T1000 (cell line): ENCODE data around the gene ST6GALNAC1.
"Not testable (repeated sequence)": the region's sequence is repeated elsewhere in the genome, so short reads cannot be mapped to it uniquely, and the experiment has no call there.

Experiments used
- DNase-seq: peaks from one replicate; lab custom pipeline; 2025; ENCODE audit warnings: mixed read lengths; lab: John Stamatoyannopoulos, UW

The ST6GALNAC1 gene

DNA sequence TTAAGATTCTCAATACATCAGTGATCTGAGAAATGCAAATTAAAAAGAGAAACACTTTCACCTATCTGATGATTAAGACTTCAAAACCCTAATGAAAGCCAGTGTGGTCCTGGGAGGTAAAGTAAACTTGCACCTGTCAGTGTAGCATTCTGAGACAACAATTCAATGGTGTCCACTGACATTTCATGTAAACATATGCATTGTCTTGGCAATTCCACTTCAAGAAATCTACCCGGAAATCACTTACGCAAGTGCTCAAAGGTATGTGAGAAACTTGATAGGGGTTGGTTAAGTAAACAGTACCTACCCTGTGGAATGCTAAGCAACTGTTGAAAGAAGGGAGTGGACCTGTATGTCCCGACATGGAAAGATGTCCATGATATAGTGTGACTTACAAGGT is 2.1 kb downstream of the ST6GALNAC1 start:
- DNase-seq = no peak

DNA sequence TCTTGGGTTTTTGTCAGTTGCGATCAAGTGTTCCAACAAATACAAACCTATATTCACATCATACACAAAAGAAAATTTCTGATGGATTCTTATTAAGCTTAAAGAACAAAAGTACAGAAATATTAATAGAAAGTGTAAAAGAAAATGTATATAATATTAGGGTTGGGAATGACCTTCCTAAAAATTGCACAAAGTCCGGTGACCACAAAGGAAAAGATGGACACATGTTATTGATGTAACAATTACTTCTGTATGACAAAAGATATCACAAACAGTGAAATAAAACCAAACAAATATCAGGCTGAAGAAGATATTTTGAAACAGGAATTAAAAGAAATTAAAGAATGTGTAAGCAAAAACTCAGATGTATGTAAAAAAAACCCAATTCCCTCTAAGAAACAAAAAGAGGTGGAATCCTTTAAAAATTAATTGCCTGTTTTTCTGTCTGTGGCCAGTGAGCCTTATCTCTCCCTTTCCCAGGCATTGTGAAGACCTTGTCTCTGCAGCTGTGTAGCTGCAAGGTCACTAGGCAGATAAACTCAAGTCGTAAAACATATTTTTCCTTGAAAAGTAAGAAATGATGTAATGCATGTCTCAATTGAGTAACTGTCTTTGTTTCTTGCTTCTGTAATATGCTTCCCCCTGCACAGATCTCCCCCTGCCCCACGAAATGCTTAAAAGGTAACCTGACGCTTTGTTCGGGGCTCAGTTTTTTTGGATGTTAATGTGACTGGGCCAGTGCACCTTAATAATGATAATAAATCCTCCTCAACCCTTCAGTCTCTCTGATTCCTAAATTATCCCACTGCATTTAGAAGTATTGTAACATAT is 2.8 kb downstream of the ST6GALNAC1 start:
- no peak for DNase-seq

DNA sequence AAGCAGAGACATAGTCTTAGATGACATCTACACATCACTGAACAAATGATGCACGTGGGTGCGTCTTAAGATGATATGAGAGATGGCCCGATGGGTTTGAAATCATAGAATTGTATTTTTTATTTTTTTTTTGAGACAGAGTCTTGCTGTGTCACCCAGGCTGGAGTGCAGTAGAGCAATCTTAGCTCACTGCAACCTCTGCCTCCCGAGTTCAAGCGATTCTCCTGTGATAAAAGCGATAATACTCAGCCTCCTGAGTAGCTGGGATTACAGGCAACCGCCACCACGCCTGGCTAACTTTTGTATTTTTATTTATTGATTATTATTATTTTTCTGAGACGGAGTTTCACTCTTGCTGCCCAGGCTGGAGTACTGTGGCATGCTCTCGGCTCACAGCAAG is 5.3 kb downstream of the ST6GALNAC1 start:
- no peak for DNase-seq

DNA sequence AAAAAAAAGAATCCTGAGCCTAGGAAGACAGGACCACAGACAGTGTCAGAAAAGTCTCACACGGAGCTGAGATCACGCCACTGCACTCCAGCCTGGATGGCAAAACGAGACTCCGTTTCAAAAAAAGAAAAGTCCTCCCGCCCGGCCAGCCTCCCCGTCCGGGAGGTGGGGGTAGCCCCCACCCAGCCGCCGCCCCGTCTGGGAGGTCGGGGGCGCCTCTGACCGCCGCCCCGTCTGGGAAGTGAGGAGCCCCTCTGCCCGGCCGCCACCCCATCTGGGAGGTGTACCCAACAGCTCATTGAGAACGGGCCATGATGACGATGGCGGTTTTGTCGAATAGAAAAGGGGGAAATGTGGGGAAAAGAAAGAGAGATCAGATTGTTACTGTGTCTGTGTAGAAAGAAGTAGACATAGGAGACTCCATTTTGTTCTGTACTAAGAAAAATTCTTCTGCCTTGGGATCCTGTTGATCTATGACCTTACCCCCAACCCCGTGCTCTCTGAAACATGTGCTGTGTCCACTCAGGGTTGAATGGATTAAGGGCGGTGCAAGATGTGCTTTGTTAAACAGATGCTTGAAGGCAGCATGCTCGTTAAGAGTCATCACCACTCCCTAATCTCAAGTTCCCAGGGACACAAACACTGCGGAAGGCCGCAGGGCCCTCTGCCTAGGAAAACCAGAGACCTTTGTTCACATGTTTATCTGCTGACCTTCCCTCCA is 6.9 kb downstream of the ST6GALNAC1 start:
- DNase-seq = not testable (repeated sequence)

DNA sequence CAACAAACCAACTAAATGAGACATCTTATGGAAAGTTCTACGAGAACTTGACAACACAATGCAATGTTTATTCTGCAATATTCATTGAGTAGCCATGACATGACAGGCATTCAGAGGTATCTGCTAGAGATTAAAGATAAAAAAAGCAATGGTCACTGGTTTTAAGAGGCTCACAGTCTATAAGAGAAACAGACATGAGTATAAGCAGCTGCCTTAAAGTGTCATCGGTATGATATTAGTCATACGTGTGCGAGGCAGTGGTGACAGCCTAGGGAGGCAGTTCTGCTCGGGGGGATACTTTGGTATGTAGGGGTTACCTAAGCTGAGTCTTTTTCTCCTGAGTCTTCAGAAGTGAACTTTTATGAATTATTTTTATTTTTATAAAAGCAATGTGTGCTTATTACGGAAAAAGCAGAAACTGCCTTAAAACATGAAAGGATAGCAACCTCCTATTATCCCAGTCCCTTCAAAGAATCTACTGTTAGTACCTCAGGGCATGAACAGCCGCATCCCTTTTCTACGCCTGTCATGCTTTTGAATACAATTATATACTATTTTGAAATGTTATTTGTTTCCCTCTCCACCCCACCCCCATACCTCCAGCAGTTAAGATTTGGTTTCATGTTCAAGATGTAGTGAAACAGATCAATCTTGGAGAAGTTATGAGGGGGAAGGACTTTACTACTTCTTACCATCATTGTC is 7.7 kb downstream of the ST6GALNAC1 start:
- DNase-seq = no peak

DNA sequence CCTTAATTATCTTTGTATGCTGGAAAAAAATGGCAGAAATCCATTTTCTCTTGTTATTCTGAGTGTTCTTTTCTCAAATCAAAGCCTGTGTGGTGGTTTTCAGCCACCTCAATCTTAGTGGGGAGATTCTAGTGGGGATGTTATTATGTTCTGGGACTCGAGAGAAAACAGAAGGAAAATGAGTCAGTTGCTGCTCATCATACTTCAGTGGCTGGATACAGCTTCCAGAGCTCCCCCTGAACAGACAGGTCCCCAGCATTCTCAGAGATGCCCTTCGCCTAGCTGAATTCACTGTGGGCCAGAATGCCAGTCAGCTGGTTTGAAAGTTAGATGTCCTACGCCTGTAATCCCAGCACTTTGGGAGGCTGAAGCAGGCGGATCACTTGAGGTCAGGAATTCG is 8.5 kb downstream of the ST6GALNAC1 start:
- DNase-seq = no peak

DNA sequence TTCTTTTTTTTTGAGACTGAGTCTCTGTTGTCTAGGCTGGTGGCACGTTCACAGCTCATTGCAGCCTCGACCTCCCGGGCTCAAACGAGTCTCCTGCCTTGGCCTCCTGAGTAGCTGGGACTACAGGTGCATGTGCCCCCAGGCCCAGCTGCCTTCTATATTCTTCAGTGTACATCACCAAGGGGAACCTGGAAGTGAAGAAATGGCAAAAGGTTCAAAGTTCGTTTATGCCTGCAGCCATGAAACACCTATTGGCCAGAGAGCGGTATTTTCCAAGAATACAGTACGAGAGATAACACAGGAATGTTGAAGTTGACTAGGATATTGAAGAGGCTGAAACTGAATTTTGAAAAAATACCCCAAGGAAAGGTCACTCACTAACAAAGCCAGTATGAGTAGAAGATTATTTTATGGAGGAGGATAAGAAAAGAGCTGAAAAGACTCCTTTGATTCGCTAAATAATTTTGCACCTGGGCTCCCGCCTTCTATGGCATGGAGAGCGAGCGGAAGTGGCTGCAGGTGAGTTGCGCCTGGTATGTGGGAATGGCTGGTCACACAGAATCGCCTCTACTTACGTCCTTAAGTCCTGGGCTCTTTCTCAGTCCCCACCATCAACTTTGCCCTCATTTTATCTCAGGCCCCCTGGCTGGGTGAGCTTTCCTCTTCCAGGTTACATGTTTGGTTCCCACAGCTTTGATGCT is 9.8 kb downstream of the ST6GALNAC1 start:
- no peak for DNase-seq

DNA sequence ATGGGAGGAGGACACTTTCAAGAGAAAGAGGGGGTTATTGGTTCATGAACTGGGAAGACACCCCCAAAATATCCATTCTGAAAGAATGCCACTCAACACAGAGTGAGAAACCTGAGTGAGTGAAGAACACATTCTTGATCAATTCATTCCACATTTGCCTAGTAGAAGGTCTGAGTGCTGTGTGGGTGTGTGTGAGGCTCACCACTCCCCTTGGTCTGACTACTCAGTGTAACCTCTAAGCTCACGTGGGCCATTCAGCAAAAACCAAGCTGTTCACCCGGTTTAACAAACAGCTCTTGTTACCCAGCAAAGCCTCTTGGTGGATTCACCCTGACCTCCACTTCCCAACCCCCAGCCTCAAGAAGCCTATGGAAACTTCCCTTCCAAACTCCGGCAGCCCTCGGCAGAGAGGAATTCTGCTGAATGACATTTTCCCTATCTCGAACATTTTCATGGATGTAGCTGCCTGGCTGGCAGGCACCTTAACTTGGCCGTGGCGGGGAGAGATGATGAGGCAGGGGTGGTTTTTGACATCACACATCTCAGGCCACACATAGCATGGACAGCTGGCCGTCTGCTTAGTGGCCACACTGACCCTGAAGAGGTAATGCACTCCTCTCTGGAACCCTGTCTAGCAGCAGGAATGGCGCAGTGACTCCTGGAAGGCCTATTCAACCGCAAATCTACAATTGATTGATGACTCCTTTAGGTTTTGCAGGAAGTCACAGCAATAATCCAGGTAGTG is 11.6 kb downstream of the ST6GALNAC1 start:
- no peak for DNase-seq

DNA sequence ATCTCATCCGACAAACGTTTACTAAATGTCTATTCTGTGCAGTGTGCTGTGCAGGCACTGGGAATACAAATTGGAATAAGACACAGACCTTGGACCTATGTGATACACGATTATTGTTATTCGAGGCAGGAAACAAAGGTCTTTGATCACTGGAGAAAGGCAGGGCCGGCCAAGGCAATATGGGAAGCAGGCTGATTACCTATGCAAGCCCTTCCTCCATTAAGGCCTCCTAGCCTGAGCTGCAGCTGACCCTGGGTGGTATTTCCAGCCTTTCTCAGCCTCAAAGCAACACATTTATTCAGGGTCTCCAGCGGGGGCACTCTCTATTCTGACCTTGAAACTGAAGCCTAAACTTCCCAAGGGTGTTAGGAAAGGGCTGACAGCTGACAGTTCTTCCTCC is 13.4 kb downstream of the ST6GALNAC1 start:
- DNase-seq = no peak

DNA sequence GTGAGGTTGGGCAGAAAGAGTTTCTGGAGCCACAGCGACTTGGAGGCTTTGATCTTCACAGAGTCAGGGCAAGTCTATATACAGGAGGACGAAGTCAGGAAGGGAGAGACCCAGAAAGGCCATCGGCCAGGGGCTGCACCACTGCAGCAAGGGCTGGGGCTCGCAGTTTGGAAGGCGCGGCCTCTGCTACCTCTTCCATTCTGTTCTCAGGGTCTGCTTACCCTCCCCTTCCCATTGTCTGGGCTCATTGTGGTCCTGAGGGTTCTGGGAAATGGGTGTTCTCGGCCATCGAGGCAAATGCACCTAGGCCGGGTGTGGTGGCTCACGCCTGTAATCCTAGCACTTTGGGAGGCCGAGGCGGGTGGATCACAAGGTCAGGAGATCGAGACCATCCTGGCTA is 16.0 kb downstream of the ST6GALNAC1 start:
- no peak for DNase-seq

DNA sequence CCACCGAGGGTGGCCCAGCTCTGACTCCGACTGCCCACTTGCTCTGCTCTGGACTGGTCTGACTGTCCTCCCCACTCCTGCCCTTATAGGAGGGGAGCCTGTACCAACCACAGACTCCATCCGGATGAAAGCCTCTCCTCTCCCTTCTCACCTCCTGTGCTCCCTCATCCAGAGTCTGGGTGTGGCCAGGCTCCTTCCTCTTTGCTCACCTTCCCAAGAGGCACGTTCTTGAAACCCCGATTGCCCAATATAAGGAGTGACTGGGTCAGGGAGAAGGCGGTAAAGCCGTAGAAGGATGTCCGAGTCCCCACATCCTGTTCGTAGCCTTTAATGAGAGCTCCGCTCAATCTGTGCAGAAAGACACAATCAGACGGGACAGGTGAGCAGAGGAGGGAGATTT is 17.1 kb downstream of the ST6GALNAC1 start:
- no peak for DNase-seq

DNA sequence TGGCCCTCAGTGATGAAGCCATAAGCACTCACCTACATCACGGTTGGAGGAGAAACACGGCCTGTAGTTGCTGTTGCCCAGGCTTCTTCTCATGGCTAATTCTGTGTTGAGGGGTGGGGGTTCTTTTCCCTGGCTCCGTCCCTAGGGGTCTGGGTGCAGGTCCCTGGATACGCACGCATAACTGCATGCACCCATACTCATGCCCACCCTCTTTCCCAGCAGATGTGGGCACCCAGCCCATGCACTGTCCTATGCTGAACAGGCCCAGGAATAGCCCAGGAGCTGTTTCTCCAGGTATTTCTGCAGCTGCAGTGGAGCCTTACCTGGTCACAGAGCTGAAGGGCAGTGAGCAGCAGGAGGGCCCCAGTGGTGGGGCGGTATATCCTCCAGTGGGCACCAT is 18.1 kb downstream of the ST6GALNAC1 start:
- DNase-seq = no peak

DNA sequence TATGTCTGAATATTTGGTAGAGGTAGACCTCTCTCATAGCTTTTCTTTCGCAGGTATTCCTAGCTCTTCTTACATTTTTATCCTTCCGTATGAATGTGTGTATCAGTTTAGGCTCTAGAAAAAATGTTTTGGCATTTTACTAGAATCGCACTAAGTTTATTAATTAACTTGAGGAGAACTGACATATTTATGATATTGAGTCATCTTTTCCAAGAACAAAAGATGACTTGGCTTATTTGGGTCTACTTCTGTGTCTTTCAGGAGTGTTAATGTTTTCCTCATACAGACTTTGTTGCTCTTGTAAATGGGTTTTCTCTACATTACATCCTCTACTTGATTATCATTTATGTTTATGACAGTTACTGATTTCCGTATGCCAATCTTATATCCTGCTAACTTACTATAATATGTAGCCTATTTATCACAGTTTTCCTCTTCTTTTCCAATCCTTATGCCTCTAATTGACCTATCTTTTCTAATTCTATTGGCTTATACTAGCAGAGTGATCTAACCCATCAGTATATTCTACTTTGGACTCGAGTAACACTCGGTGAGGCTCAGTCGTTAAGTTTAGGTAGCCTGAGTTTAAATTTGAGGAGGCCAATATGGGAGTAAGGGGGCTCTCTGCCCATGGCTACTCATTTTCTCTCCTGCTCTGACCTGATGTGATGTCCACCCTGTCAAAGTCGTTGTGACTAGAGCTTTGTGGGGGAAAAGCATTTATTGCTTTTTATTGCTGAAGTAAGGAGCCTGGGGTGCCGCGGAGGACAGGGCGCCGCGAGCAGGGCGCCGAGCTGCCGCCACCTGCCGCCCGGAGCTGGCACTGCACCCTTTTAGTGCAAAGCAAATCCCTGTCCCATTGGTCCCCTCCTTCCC is 20.0 kb downstream of the ST6GALNAC1 start:
- DNase-seq = peak; percentile 65

DNA sequence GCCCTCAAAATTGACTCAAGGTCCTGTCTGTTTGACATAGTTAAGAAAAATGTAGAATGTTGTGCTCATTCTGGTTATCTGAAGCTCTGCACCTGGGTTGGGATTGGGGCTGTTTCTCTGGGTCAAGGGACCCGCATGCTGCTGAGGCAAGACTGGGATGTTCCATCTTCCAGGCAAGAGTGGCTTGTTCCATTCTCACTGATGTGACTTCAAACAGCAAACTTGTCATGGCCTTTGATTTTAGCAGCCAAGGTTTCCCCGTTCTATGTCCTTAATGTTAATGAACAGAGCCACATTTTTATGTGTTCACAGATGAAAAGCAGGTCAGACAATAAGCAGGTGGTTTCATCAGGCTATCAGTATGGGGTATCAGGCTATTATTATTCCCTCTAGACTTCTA is 25.7 kb downstream of the ST6GALNAC1 start:
- no peak for DNase-seq

DNA sequence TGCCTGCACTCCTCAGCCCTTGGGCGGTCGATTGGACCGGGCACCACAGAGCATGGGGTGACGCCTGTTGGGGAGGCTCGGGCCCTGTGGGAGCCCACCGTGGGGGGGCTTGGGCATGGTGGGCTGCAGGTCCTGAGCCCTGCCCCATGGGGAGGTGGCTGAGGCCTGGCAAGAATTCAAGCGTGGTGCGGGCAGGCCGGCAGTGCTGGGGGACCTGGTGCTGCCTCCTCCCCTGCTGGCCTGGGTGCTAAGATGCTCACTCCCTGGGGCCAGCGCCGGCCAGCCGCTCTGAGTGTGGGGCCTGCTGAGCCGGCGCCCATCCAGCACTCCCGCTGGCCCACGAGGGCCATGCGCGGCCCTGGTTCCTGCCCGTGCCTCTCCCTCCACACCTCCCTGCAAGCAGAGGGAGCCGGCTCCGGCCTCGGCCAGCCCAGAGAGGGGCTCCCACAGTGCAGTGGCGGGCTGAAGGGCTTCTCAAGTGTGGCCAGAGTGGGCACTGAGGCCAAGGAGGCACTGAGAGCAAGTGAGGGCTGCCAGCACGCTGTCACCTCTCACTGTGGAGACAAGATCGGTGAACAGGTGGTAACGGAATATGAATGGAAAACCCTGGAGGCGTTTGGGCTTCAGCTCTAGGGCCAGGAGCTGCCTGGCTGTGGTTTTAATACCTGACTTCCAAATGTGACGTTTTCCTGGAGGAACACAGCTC is 28.5 kb downstream of the ST6GALNAC1 start:
- DNase-seq = no peak

DNA sequence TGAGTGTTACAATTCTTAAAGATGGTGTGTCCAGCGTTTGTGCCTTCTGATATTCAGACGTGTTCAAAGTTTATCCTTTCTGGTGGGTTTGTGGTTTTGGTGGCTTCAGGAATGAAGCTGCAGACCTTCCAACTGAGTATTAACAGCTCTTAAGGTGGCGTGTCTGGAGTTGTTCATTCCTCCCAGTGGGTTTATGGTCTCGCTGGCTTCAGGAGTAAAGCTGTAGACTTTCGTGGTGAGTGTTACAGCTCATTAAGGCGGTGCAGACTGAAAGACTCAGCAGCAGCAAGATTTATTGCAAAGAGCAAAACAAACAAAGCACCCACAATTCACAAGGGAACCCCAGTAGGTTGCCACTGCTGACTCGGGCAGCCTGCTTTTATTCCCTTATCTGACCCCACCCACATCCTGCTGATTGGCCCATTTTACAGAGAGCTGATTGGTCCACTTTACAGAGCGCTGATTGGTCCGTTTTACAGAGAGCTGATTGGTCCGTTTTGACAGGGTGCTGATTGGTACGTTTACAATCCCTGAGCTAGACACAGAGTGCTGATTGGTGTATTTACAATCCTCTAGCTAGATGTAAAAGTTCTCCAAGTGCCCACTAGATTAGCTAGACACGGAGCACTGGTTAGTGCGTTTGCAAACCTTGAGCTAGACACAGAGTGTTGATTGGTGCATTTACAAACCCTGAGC is 29.3 kb downstream of the ST6GALNAC1 start:
- not testable (repeated sequence) for DNase-seq

DNA sequence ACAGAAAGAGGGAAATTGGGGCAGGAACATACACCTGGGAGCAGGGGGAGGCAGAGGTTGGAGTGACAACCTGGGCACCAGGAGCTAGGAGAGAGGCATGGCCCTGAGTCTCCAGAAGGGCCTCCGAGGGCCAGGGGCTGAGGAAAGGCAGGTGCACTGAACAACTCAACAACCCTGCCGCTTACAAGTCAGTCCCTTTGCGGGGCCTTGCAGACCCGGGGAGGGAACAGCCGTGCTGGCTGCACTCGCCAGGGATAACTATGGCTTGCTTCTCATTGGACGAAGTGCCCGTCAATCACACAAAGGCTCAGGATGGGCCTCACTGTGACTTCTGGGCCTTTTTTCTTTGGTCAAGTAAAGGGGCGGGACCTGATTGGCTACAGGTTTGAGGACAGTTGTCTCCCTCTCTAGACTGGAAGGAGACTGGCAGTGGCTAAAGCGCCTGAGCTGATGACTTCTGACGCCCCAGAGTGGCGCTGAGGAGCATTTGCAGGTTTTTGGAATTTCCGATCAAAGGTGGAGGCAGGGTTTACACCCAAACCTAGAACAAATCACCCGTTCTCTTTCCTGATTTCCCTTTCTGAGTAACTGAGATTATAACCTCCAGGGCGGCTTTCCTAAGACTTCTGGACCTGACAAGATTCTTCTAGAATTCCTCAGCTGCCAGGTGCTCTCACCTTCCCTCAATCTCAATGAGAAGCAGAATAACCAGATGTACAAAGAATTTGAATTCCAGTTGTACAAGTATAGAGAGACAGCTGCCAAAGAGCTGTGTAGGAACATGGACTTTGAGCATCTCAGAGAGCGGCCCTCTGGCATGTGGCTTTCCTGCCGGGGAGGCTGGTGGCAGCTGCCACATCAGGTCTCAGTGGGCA is 30.3 kb downstream of the ST6GALNAC1 start:
- no peak for DNase-seq

DNA sequence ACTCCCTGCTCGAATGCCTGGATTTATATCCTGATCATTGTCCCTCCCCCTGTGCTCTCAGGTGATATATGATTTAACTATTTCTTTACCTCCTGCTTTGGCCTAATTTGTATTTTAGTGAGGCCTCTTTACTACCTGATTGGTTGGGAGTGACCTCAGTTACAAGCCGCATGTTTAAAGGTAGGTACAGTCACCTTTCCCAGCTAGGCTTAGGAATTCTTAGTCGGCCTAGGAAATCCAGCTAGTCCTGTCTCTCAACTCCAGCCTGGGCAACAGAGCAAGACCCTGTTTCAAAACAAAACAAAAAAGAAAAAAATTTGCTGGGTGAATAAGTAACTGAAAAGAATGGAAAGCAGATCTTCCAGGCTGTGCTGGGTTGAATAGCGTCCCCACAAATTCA is 31.1 kb downstream of the ST6GALNAC1 start:
- DNase-seq = no peak
